ENCODE results near the gene SLC39A13. TPM values are rescaled to one million over a fixed set of nuclear protein-coding genes. Genes with fewer than 3 reads are reported as not detected.

The SLC39A13 gene
- total RNA-seq, 1 donor from 2014 or later, result 18.2 TPM

GRCh38 chr11:47403135-47403534 lies 5.3 kb upstream of the SLC39A13 start:
- H3K27me3 ChIP-seq (ENCODE audit: control insufficient read depth, insufficient read depth, low read length), result no peaks in the 10 kb centered on the region
- TF ChIP-seq CTCF (IDR thresholded peaks at IDR 0.05; ENCODE audit: insufficient read depth, low read length, severe bottlenecking), result no peak
- no peaks in the 10 kb centered on the region for H3K36me3 ChIP-seq (ENCODE audit: control insufficient read depth, insufficient read depth, low read length)
- no peak overlapping the region for H3K4me3 ChIP-seq (ENCODE audit: low read depth, low read length)
- FAIRE-seq (no peak), DNase-seq (ENCODE audit: low read depth) (no peak)

- no peak for FAIRE-seq
- TF ChIP-seq CTCF (IDR thresholded peaks at IDR 0.05; ENCODE audit: insufficient read depth, low read length, severe bottlenecking), result no peak
- Histone ChIP-seq H3K36me3 (ENCODE audit: control insufficient read depth, insufficient read depth, low read length) (no peaks in the 10 kb centered on the region), H3K4me3 (ENCODE audit: low read depth, low read length) (no peak overlapping the region), H3K27me3 (ENCODE audit: control insufficient read depth, insufficient read depth, low read length) (no peaks in the 10 kb centered on the region)
- DNase-seq (ENCODE audit: low read depth), result no peak
These were observed 4.8 kb upstream of the SLC39A13 start for GRCh38 chr11:47403571-47403970.

GRCh38 chr11:47406896-47407745 lies 1.3 kb upstream of the SLC39A13 start:
- no peak for TF ChIP-seq CTCF (IDR thresholded peaks at IDR 0.05; ENCODE audit: insufficient read depth, low read length, severe bottlenecking)

GRCh38 chr11:47408598-47409439 lies 429 bp downstream of the SLC39A13 start:
- Histone ChIP-seq H3K27me3 (ENCODE audit: control insufficient read depth, insufficient read depth, low read length) (no peaks in the 10 kb centered on the region), H3K36me3 (ENCODE audit: control insufficient read depth, insufficient read depth, low read length) (peaks cover 19% of the 10 kb centered on the region), H3K4me3 (ENCODE audit: low read depth, low read length) (peak overlapping the region; percentile 64)
- DNase-seq (ENCODE audit: low read depth) (peak; percentile 76), FAIRE-seq (no peak)
- no peak for TF ChIP-seq CTCF (IDR thresholded peaks at IDR 0.05; ENCODE audit: insufficient read depth, low read length, severe bottlenecking)

More at GRCh38 chr11:47406896-47407745, 1.3 kb upstream of the SLC39A13 start:
- FAIRE-seq (no peak), DNase-seq (ENCODE audit: low read depth) (no peak)
- Histone ChIP-seq H3K27me3 (ENCODE audit: control insufficient read depth, insufficient read depth, low read length) (no peaks in the 10 kb centered on the region), H3K4me3 (ENCODE audit: low read depth, low read length) (peak overlapping the region; percentile 64), H3K36me3 (ENCODE audit: control insufficient read depth, insufficient read depth, low read length) (peaks cover 13% of the 10 kb centered on the region)

- DNase-seq (ENCODE audit: low read depth), result peak; percentile 32
- no peak for TF ChIP-seq CTCF (IDR thresholded peaks at IDR 0.05; ENCODE audit: insufficient read depth, low read length, severe bottlenecking)
- Histone ChIP-seq H3K36me3 (ENCODE audit: control insufficient read depth, insufficient read depth, low read length) (peaks cover 23% of the 10 kb centered on the region), H3K27me3 (ENCODE audit: control insufficient read depth, insufficient read depth, low read length) (no peaks in the 10 kb centered on the region), H3K4me3 (ENCODE audit: low read depth, low read length) (peak overlapping the region; percentile 64)
- no peak for FAIRE-seq
These were observed 1.3 kb downstream of the SLC39A13 start for GRCh38 chr11:47409440-47410369.
